Hematopoietic multipotent progenitor cell treated with erythropoietin and hydrocortisone succinate and interleukin-3 and kit ligand, for 17 days (in vitro differentiated cells): ENCODE measurements around the gene PCA3.

Experiments used
- DNase-seq: peaks from one replicate; pipeline ENCODE4 v3.0.0-alpha.2; 2015; ENCODE audit warnings: low spot score

PCA3 gene

DNA sequence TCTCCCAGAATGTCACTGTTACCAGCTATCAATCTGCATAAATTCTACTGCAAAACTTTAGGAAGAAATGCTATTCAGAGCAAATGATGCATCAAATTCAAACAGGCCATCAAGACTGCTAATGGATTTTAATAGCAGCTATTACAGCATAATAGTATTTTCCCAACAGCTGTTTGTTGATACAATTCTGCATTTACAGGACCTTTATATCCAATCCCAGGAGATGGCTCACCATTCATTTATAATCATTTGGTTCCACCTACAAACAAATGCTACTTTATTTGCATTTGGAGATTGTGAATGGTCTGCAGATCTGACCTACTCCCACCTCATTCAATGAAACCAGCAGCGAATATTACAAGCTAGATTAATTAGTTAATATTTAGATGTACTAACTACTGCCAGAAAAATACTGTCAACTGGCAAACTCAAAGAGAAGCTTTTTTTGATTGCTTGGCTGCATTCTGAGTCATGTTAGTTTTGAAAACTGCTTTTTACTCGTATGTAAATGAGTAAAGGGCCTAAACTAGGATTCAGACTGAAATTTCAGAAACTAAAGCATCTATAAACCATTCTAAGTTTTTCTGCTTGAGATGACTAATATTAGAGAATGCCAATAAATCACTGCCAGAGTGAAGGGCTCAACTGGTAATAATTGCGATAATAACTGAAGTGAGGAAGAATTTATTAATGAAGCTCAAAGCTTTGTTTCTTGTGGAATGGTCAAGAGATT is 7.1 kb upstream of the PCA3 start:
- DNase-seq: no peak

DNA sequence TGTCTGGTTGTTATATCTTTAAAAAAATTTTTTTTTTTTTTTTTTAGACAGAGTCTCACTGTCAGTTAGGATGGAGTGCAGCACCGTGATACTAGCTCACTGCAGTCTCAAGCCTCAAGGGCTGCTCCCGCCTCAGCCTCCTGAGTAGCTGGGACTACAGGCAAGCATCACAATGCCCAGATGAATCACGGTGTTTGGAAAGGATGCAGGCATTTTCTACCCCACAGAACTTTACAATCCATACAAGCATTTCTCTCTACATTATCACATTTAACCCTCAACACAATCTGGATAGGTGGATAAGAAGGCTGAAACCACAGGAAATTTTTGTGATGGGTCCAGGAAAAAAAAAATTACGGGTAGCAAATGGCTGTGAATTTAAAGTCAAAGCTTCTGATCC is 5.8 kb upstream of the PCA3 start:
- no peak for DNase-seq

DNA sequence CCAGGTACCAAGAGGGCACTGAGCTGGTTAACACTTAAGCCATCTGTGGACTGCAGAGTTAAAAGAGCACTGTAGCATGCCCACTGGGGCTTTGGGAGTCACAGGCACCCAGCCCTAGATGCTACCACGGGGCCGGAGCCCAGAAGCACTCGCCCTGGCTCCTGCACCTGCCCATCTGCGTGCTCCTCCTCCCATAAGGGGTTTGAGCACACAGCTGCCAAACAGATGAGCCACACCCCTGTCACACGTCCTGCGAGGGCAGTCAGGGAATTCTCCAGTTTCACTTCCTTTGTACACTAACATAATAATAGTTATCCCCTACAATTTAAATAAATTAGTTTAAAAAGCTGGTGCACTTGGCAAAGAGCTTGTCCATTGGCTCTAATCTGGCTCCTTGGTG is 4.5 kb upstream of the PCA3 start:
- no peak for DNase-seq

DNA sequence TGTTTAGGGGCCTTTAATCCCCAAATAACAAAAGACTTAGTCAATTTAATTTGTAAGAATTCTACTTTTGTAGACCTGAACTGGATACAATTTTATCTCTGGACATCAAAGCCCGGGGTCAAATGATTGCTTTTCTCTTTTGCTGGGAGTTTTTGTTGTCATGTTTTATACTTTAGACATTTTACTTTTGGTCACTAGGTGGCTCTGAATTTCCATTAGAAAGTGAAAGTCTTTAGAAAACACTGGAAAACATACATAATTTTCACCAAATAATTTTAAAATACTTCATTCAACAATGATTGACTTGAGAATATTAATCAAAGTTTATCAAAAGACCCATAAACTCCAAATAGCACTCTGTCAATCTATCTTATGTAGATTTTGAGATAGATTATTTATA is 2.8 kb upstream of the PCA3 start:
- DNase-seq: no peak

DNA sequence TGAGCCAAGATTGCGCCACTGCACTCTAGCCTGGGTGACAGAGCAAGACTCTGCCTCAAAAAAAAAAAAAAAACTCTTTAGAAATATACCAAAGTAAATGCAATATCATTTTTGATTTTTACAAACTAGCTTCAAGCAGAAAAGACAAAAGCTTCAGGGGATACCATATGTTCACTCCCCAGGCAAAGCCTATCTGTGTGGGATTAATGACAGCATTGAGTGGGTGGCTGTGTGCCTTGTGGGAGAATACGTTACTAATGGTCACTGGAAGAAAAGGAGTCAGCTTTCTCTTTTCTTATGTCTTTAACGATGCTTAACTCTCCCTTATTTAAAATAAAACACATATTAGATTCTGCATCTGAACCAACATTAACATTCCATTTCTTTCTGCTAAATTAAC is 1.9 kb downstream of the PCA3 start:
- DNase-seq: no peak

DNA sequence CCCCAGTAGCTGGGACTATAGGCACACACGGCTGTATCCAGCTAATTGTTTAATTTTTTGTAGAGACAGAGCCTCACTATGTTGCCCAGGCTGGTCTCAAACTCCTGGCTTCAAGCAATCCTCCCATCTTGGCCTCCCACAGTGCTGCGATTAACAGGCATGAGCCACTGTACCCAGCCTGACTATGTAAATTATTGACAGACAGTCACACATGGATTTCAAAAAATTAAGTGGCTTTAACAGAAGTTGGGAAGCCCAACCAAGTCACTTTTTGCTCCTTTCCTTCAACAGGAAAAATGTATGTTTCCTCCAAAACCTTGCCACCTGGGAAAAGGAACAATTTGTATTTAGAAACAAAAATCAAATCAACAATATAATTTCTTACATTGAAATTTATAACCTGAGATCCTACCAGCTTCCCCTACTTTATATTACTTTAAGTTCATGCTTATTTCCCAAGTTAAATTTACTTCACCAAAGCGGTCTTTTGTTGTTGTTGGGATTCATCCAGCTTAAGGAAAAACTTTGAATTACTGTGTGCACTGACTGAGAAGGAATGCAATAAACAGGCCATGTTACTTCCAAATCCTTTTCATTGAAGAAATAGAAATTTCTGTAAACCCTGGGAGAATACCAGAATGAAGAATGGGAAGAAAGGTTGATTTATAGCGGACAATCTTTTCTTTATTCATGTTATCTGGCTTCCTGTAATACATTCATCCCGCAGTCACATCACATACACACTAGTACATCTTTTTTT is 8.6 kb downstream of the PCA3 start:
- no peak for DNase-seq

DNA sequence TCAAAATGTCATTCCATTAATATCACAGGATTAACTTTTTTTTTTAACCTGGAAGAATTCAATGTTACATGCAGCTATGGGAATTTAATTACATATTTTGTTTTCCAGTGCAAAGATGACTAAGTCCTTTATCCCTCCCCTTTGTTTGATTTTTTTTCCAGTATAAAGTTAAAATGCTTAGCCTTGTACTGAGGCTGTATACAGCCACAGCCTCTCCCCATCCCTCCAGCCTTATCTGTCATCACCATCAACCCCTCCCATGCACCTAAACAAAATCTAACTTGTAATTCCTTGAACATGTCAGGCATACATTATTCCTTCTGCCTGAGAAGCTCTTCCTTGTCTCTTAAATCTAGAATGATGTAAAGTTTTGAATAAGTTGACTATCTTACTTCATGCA is 20.6 kb downstream of the PCA3 start:
- DNase-seq: no peak

DNA sequence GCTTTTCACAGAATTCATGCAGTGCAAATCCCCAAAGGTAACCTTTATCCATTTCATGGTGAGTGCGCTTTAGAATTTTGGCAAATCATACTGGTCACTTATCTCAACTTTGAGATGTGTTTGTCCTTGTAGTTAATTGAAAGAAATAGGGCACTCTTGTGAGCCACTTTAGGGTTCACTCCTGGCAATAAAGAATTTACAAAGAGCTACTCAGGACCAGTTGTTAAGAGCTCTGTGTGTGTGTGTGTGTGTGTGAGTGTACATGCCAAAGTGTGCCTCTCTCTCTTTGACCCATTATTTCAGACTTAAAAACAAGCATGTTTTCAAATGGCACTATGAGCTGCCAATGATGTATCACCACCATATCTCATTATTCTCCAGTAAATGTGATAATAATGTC is 21.3 kb downstream of the PCA3 start:
- DNase-seq: no peak

DNA sequence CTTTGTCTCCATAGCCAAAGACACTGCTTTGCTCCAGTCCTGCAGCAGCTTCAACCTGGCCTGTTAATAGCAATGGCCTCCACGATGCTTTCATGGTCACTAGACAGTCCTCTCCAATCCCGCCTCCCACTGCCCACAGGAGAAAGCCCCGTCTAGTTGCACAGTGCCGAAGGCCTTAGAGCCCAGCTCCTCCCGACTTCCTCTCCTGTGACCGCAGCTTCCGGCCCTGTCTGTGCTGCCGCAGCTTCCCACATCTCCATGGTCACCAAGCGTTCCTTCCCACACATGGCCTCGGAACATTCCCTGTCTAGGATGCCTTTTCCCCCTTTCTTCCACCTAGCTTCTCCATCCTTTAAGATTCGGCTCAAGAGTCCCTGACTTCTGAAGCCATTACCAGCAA is 23.4 kb downstream of the PCA3 start:
- DNase-seq: no peak

DNA sequence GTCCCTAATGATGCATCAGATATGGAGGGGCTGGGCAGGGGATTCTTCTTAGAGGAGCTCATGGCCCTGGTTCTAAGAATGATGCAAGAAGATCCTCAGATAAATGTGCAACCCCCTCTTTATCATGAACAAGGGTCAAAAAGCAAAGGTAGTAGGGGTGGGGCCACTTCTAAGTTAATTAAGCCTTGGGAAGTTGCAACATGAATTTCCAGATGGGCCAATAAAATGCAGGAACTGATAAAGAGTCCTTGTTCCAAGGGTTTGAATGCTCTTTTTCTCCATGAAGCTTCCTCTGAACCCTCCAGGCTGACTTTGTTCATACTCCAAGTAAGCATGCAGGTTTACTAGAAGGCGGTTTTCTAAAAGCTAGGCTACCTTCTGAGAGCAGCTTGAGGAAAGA is 25.6 kb downstream of the PCA3 start:
- DNase-seq: no peak

DNA sequence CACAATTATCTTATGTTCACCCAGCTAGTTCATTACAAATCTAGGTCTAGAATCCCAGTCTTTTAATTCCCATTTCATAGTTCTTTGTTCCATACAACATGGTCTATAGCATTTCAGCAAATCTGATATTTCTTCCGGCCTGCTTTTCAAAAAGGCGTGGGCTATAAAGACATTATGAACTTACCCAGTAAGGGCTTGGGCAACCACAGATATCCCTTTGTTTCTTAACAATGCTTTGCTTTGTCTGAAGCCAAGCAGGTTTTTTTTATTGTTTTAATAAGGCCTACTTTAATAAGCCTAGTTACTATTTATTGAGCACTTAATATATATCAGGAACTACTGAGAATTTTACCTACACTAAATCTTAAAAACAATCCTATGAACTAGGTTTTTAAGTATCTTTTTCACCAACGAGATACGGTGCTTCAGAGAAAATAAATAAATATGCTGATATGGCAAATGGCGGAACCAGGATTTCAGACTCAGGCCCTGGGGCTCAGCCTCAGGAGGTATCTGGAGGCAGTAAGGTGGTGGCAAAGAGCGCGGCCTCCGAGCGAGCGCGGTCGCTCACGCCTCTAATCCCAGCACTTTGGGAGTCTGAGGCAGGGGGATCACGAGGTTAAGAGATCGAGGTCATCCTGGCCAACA is 29.7 kb downstream of the PCA3 start:
- no peak for DNase-seq

DNA sequence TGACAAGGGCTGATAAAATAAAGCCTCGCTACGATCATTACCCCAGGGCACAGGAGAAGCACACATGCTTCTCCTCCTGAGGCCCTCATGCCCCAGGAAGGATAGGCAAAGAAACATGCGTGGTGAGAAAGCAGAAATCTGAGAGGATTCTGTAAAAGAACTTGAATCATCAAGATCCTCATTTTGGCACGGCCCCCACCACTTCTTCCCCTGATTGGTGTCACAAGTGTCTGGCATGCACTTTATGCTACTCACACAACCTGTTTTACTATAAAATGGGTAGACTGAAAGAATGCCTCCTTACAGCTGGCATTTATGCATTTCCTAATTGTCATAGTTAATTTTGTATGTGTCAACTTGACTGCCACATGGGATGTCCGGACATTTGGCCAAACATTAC is 32.1 kb downstream of the PCA3 start:
- DNase-seq: no peak

DNA sequence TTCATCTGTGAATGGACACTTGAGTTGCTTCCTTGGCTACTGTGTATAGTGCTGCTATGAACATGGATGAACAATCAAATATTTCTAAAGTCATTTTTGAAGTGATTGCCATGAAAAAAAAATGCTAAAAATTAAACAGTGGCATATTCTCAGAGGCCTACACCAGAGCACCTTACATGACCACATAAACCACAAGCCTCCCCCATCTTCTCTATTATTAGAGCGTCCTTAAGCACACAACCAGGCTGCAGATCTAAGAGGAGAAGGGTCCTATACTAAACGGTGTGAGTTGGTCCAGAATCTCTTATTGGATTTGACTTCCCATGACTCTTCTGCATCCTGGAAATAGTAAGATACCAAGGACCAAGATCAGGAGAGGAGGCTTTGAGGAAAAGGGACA is 34.3 kb downstream of the PCA3 start:
- DNase-seq: no peak

DNA sequence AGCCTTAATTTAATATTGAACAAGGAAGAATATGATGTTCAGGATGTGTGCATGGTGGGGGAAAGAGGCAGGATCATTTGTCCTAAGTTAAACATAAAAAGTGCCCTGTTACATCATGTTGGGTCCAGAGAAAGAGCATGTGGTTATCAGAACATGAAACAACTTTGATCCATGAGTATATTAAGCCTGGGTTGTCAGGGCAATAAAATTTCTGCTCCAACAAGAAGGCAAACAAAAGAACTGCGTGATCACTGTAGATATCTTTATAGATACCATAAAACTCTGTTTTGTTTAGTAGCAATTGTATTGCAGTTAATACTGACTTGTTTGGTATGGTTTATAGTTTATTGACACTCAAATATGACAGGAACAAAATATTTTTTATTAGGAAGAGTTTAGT is 35.2 kb downstream of the PCA3 start:
- DNase-seq: no peak

DNA sequence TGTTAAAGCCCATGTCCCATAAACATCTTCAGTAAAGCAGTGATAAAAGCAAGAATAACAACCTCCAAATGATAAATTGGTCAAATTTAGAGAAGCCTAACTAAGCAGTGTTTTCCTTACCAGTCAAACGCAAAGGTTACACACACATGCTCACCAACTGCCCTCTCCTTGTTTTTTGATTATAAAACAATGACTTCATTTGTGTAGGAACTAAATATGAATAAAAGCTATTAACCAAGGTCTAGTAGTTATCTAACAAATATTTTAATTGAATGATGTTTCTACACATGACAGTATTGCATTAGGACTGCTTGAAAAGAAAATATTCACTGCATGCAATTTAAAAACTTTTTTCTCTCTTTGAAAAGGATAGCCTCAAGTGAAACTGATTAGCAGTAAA is 36.7 kb downstream of the PCA3 start:
- no peak for DNase-seq

DNA sequence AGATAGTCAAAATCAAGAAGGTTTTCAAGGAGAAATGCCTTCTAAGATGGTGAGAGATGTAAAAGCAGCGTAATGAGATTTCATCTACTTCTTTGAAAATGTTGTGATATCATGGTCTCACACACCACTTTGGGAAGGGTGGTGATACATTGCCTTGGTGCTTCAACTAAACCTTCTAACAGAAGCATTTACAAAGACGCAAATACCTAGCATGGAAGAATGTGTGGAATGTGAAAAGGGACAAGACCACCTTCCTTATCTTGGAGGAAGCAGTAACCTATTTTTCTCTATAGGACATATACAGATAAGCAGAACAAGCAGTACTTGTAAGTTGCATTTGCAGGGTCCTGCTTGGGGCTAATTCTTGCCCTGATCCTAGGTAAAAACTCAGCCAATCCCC is 38.8 kb downstream of the PCA3 start:
- no peak for DNase-seq

DNA sequence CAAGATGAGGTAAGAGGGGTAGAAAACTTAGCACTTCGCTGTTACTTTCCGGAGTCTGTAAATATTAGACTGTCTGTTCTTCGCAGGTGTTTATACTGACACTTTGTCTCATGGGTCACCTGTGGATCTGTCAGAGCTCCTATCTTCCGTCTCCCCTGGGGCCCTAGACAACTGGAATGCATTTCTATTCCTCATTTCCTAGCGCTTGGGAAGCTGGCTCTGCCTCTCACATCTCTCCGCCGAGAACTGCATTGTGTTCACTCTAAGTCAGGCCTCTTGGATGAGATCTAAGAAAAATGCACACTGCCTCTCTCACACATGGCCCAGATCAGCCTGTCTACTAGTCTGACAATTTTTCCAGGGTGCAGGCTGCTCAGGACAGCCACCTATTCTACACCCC is 39.5 kb downstream of the PCA3 start:
- no peak for DNase-seq

DNA sequence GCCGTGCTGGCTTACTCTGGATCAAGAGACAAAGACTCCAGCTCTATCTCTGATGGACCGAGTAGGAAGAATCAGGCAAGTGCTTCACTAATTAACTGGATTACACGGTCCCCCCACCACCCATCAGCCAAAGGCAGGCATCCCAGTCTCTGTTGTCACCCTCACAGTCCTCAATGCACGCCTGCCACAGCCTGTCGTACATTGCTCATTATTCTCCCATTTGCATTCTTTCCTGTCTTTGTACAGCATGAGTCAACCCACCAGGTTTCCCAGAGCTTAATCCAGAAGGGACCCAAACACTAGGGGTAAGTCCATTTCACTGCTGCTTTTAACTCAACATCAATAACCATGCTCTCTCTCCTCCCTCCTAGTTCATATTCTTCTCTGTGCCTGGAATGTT is 44.4 kb downstream of the PCA3 start:
- DNase-seq: no peak

DNA sequence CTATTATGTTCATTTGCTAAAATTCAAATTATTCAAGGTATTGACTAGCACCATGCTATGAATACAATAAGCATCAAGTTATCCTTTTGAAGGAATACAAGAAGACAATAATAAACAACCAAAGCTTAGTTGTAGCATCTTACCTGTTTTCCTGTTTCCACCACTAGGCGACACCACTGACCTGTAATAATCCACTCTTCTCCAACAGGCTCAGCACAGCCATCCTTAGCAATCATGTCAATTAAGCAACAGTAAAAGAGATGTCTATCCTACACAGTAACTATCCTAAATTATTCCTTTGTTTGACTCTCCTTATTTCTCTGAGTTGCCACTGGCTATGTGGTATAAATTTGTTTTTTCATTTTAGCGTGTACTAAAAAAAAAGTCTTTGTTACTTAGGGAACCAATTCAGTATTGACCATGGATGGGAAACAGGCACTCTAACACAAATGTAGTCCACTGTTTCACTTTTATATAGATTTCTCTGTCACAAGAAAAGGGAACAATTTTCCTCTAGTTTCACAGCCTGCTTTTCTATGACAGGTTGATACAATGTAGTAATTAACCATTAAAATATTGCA is 46.2 kb downstream of the PCA3 start:
- no peak for DNase-seq

DNA sequence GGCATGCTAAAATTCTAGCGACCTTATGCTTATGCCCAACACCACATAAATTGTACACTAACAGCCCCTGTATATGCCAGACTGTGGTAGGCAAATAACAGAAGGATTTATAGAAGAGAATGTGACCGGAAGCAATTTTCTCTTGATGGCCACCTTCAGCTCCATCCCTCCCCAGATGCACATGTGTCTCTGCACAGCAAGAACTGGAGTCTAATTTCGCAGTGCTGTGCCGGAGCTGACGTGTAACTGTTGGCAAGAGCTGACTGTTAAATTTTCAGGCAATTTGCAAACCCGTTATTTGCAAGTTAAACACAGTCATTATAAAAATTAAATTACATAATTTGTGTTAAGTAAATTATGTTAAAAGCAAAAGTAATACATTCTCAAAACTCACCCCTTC is 48.4 kb downstream of the PCA3 start:
- no peak for DNase-seq

DNA sequence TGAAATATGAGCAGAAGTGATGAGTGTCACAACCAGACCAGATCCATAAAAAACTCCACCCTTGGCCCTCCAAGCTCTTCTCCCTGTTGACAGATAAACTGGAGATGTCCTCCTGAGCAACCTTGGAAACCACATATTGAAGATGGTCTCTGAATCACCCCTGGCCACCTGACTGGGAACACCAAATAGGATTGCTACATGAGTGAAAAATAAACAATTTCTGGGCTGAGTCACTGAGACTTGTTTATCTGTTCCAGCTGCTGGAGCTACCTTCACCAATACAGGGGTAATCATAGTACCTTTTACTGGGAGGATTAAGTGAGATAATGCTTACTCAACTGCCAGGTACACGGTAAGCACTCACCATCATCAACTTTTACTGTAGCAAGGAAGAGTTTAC is 53.3 kb downstream of the PCA3 start:
- no peak for DNase-seq

DNA sequence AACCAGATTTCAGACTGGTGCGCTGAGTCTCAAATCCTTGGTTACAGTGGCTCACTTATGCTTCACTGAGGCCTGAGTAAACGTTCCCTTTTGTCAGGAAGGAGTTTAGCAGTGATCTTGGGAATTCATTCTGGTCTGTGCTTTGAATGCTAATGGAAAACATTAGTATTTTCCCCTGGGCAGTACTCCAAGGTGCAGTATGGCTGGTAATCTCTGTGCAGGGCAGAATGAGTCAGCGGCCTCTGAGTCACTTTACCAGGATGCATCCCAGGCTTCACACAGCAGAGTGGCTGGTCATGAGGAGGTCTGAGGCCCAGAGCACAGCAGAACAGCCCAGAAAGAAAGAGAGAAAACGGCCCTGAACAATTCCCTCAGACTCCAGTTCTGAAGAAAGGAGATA is 54.0 kb downstream of the PCA3 start:
- no peak for DNase-seq

DNA sequence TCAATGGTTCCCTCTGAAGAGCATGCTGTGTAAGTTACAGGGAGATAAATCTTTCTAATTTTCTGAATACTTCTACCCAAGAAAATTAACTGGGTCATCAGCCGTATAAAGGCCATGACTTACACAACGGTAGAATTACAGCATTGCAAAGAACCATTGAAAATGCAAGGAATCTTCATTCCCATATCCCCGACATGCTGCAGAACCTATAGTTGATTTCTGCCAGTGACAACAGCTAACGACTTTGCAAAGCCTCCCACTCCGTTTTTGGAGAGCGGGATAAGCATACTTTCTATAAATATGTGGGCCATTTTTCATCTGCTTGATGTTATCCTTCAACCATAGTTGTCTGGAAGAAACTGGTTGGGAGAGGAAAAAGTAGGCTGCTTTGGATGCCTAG is 56.2 kb downstream of the PCA3 start:
- no peak for DNase-seq
